Neural progenitor cell (in vitro differentiated cells): ENCODE results near the gene STARD3NL. TPM values are rescaled to one million over a fixed set of nuclear protein-coding genes. Genes with fewer than 3 reads are reported as not detected.

Experiments
- DNase-seq: peaks from one replicate; pipeline ENCODE4 v3.0.0-alpha.2; 2016; ENCODE audit warnings: low spot score
- H2AFZ ChIP-seq: fragments of 200-600 bp; sonication (generic); replicated peaks from 2 replicates; pipeline ENCODE4 v1.6.1; 2016; ENCODE audit warnings: antibody characterized with exemption
- H3F3A ChIP-seq: fragments of 200-600 bp; sonication (generic); 2 replicates; pipeline ENCODE4 v1.6.1; 2016; ENCODE audit warnings: antibody characterized with exemption, low read depth
- H3K27ac ChIP-seq: fragments of 200-600 bp; sonication (generic); 2 replicates; pipeline ENCODE4 v1.5.1; 2016; ENCODE audit warnings: mild to moderate bottlenecking
- H3K27me3 ChIP-seq: fragments of 200-600 bp; sonication (generic); 2 replicates; pipeline ENCODE4 v1.6.1; 2016; ENCODE audit warnings: mild to moderate bottlenecking, moderate library complexity
- H3K36me3 ChIP-seq: fragments of 200-600 bp; sonication (generic); 2 replicates; pipeline ENCODE4 v1.5.1; 2016
- H3K4me1 ChIP-seq: fragments of 200-600 bp; sonication (generic); 2 replicates; pipeline ENCODE4 v1.6.1; 2016; ENCODE audit warnings: mixed run types
- H3K4me2 ChIP-seq: fragments of 200-600 bp; sonication (generic); 2 replicates; pipeline ENCODE4 v1.6.1; 2016
- H3K4me3 ChIP-seq: fragments of 200-600 bp; sonication (generic); 2 replicates; pipeline ENCODE4 v1.5.1; 2016
- H3K79me2 ChIP-seq: fragments of 200-600 bp; sonication (generic); 2 replicates; pipeline ENCODE4 v1.6.1; 2016; ENCODE audit warnings: low read depth
- H3K9ac ChIP-seq: fragments of 200-600 bp; sonication (generic); 2 replicates; pipeline ENCODE4 v1.6.1; 2016
- H3K9me3 ChIP-seq: fragments of 200-600 bp; sonication (generic); 2 replicates; pipeline ENCODE4 v1.5.1; 2016; ENCODE audit warnings: low read depth
- H4K20me1 ChIP-seq: fragments of 200-600 bp; sonication (generic); 2 replicates; pipeline ENCODE4 v1.6.1; 2016; ENCODE audit warnings: low read depth
- H3K27ac Mint-ChIP-seq: 3 replicates; pipeline ENCODE4 v1.8.0; 2021; ENCODE audit warnings: mixed read lengths
- H3K27me3 Mint-ChIP-seq: 2 replicates; pipeline ENCODE4 v1.8.0; 2022; ENCODE audit warnings: low read depth, mild to moderate bottlenecking, inconsistent platforms, moderate library complexity, mixed read lengths; ENCODE audit not compliant: insufficient read depth
- H3K36me3 Mint-ChIP-seq: 3 replicates; pipeline ENCODE4 v1.8.0; 2021; ENCODE audit warnings: mixed read lengths
- H3K4me1 Mint-ChIP-seq: 3 replicates; pipeline ENCODE4 v1.8.0; 2021; ENCODE audit warnings: mixed read lengths
- H3K4me3 Mint-ChIP-seq: 3 replicates; pipeline ENCODE4 v1.8.0; 2021; ENCODE audit warnings: mild to moderate bottlenecking, moderate library complexity, mixed read lengths
- H3K9me3 Mint-ChIP-seq: 3 replicates; pipeline ENCODE4 v1.8.0; 2020; ENCODE audit warnings: mixed read lengths
- CTCF ChIP-seq: fragments of 200-600 bp; sonication (generic); IDR thresholded peaks from 2 replicates; pipeline ENCODE4 v1.5.1; 2017; ENCODE audit warnings: antibody characterized with exemption, mild to moderate bottlenecking
- EZH2 ChIP-seq: fragments of 200-600 bp; sonication (generic); IDR thresholded peaks from 2 replicates; pipeline ENCODE4 v1.6.1; 2017; ENCODE audit warnings: antibody characterized with exemption, mild to moderate bottlenecking, moderate library complexity
- EZH2phosphoT487 ChIP-seq: fragments of 200-600 bp; sonication (generic); IDR thresholded peaks from 2 replicates; pipeline ENCODE4 v1.6.1; 2017; ENCODE audit warnings: antibody characterized with exemption
- total RNA-seq: library from RNA; depleted of rRNA; stranded (reverse); fragments of >200 nt; gene quantifications from 2 replicates; pipeline ENCODE4 v1.2.3, GENCODE V29; 2015; ENCODE audit warnings: low replicate concordance

Gene STARD3NL
- total RNA-seq, 1 donor from 2014 or later = 121 TPM

- peak within 1 kb of the TSS; percentile 36 for H2AFZ ChIP-seq
Observed at GRCh38 chr7:38273286-38273995, 95.4 kb downstream of the STARD3NL start, which contains the start of gene TARP. Gene TARP (minus strand): TSS chr7:38273636.

GRCh38 chr7:38274486-38274885, 96.4 kb downstream of the STARD3NL start:
- Histone ChIP-seq H3K27me3 (no peaks in the 10 kb centered on the region), H3K27ac (no peak overlapping the region), H3K4me1 (peaks cover 7% of the 10 kb centered on the region), H3K4me3 (no peak overlapping the region), H2AFZ (no peak overlapping the region), H3K9ac (no peak overlapping the region), H3K79me2 (no peaks in the 10 kb centered on the region), H3F3A (no peaks in the 10 kb centered on the region), H3K36me3 (no peaks in the 10 kb centered on the region), H3K4me2 (no peak overlapping the region), H4K20me1 (no peaks in the 10 kb centered on the region), H3K9me3 (no peaks in the 10 kb centered on the region)
- Mint-ChIP-seq H3K4me1 (no peaks in the 10 kb centered on the region), H3K4me3 (no peak overlapping the region), H3K27ac (no peak overlapping the region), H3K9me3 (no peaks in the 10 kb centered on the region), H3K36me3 (no peaks in the 10 kb centered on the region), H3K27me3 (no peaks in the 10 kb centered on the region)
- TF ChIP-seq EZH2phosphoT487 (no peak), CTCF (no peak), EZH2 (no peak)
- DNase-seq = no peak

More at GRCh38 chr7:38273286-38273995, 95.4 kb downstream of the STARD3NL start, which contains the start of gene TARP:
- Histone ChIP-seq H3K4me2 (no peak within 1 kb of the TSS), H4K20me1 (no peaks in the 10 kb centered on the region), H3K4me3 (no peak within 1 kb of the TSS), H3K27ac (no peak within 1 kb of the TSS), H3K9me3 (no peaks in the 10 kb centered on the region), H3K4me1 (peaks cover 7% of the 10 kb centered on the region), H3K9ac (no peak within 1 kb of the TSS), H3K36me3 (no peaks in the 10 kb centered on the region), H3K27me3 (no peaks in the 10 kb centered on the region), H3F3A (no peaks in the 10 kb centered on the region), H3K79me2 (no peaks in the 10 kb centered on the region)
- TF ChIP-seq CTCF (no peak), EZH2 (no peak), EZH2phosphoT487 (no peak)
- no peaks in the 10 kb centered on the region for H3K9me3 Mint-ChIP-seq
- no peak within 1 kb of the TSS for H3K27ac Mint-ChIP-seq
- H3K4me1 Mint-ChIP-seq = no peaks in the 10 kb centered on the region
- H3K27me3 Mint-ChIP-seq = no peaks in the 10 kb centered on the region
- H3K36me3 Mint-ChIP-seq = no peaks in the 10 kb centered on the region
- H3K4me3 Mint-ChIP-seq = no peak within 1 kb of the TSS
- no peak for DNase-seq

GRCh38 chr7:38274927-38275620, 97.0 kb downstream of the STARD3NL start:
- no peak overlapping the region for H3K9ac ChIP-seq
- no peak overlapping the region for H2AFZ ChIP-seq
- no peaks in the 10 kb centered on the region for H3K9me3 ChIP-seq
- DNase-seq = no peak
- H4K20me1 ChIP-seq = no peaks in the 10 kb centered on the region
- H3K4me2 ChIP-seq = no peak overlapping the region
- no peaks in the 10 kb centered on the region for H3K27me3 ChIP-seq
- Mint-ChIP-seq H3K4me3 (no peak overlapping the region), H3K27ac (no peak overlapping the region), H3K4me1 (no peaks in the 10 kb centered on the region), H3K27me3 (no peaks in the 10 kb centered on the region), H3K9me3 (no peaks in the 10 kb centered on the region), H3K36me3 (no peaks in the 10 kb centered on the region)
- no peak for TF ChIP-seq CTCF
- TF ChIP-seq EZH2phosphoT487 = no peak
- TF ChIP-seq EZH2 = no peak
- H3K36me3 ChIP-seq = no peaks in the 10 kb centered on the region
- H3K4me3 ChIP-seq = no peak overlapping the region
- H3K27ac ChIP-seq = no peak overlapping the region
- no peaks in the 10 kb centered on the region for H3K79me2 ChIP-seq
- H3F3A ChIP-seq = no peaks in the 10 kb centered on the region
- H3K4me1 ChIP-seq = peaks cover 7% of the 10 kb centered on the region
